ENCODE results near the gene GAL3ST1. TPM values are rescaled to one million over a fixed set of nuclear protein-coding genes. Genes with fewer than 3 reads are reported as not detected.

Gene GAL3ST1
- polyA plus RNA-seq, 1 donor from 2014 or later, result 1.6 TPM

DNA sequence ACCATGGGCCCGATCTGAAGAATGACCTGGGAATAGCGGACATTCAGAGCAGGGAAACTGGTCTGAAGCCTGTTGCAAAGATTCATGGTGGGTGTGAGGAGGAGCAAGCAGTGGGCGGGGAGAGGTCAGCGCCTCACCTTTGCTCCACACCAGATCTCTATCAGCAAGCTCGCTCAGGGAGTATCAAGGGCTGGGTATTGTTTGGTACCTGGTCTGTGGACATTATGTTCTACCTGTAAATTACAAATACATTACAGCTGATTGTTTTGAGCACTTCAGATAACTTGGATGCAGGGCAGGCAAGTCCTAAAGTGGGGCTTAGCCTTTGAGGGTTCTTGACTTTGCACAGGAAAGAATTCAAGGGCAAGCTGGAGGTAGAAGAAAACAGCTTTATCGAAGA is 58.2 kb downstream of the GAL3ST1 start:
- Histone ChIP-seq H3K27me3 (ENCODE audit: insufficient read depth, low read depth, low read length) (no peaks in the 10 kb centered on the region), H3F3A (ENCODE audit: insufficient read depth, low read length, poor library complexity, severe bottlenecking) (no peaks in the 10 kb centered on the region), H3K9me2 (ENCODE audit: insufficient read depth, low read length) (no peaks in the 10 kb centered on the region), H4K20me1 (ENCODE audit: insufficient read depth) (no peaks in the 10 kb centered on the region), H2AFZ (ENCODE audit: low read depth, low read length) (no peak overlapping the region), H3K36me3 (ENCODE audit: insufficient read depth, low read length) (no peaks in the 10 kb centered on the region), H3K9me3 (ENCODE audit: low read length) (no peaks in the 10 kb centered on the region), H3K9ac (ENCODE audit: low read length) (no peak overlapping the region), H3K27ac (ENCODE audit: low read length) (no peak overlapping the region), H3K4me3 (ENCODE audit: low read length) (no peak overlapping the region), H3K79me2 (replicated peaks; ENCODE audit: insufficient read depth, low read length) (no peaks in the 10 kb centered on the region), H3K4me2 (ENCODE audit: low read length) (no peak overlapping the region)
- TF ChIP-seq POLR2AphosphoS5 (IDR thresholded peaks at IDR 0.05), result no peak
- TF ChIP-seq TAF1 (IDR thresholded peaks at IDR 0.05; ENCODE audit: low read depth), result no peak
- TF ChIP-seq CTCF (IDR thresholded peaks at IDR 0.05; ENCODE audit: poor library complexity, severe bottlenecking), result no peak
- TF ChIP-seq EZH2 (IDR thresholded peaks at IDR 0.05; ENCODE audit: borderline replicate concordance, insufficient read depth, low read length, poor library complexity, severe bottlenecking), result no peak
- no peak for TF ChIP-seq RAD21 (conservative IDR thresholded peaks at IDR 0.05)
- TF ChIP-seq, protein P1, sequence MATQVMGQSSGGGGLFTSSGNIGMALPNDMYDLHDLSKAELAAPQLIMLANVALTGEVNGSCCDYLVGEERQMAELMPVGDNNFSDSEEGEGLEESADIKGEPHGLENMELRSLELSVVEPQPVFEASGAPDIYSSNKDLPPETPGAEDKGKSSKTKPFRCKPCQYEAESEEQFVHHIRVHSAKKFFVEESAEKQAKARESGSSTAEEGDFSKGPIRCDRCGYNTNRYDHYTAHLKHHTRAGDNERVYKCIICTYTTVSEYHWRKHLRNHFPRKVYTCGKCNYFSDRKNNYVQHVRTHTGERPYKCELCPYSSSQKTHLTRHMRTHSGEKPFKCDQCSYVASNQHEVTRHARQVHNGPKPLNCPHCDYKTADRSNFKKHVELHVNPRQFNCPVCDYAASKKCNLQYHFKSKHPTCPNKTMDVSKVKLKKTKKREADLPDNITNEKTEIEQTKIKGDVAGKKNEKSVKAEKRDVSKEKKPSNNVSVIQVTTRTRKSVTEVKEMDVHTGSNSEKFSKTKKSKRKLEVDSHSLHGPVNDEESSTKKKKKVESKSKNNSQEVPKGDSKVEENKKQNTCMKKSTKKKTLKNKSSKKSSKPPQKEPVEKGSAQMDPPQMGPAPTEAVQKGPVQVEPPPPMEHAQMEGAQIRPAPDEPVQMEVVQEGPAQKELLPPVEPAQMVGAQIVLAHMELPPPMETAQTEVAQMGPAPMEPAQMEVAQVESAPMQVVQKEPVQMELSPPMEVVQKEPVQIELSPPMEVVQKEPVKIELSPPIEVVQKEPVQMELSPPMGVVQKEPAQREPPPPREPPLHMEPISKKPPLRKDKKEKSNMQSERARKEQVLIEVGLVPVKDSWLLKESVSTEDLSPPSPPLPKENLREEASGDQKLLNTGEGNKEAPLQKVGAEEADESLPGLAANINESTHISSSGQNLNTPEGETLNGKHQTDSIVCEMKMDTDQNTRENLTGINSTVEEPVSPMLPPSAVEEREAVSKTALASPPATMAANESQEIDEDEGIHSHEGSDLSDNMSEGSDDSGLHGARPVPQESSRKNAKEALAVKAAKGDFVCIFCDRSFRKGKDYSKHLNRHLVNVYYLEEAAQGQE (IDR thresholded peaks at IDR 0.05; ENCODE audit: borderline replicate concordance), result no peak
- no peak for TF ChIP-seq SMC3 (conservative IDR thresholded peaks at IDR 0.05; ENCODE audit: poor library complexity)
- no peak for TF ChIP-seq EP300 (conservative IDR thresholded peaks at IDR 0.05; ENCODE audit: poor library complexity, severe bottlenecking)

GRCh38 chr22:30514252-30514651 is 60.2 kb downstream of the GAL3ST1 start:
- no peak overlapping the region for H3K9ac ChIP-seq (ENCODE audit: low read length)
- no peaks in the 10 kb centered on the region for H3F3A ChIP-seq (ENCODE audit: insufficient read depth, low read length, poor library complexity, severe bottlenecking)
- H3K4me3 ChIP-seq (ENCODE audit: low read length), result no peak overlapping the region
- no peaks in the 10 kb centered on the region for H4K20me1 ChIP-seq (ENCODE audit: insufficient read depth)
- H3K79me2 ChIP-seq (replicated peaks; ENCODE audit: insufficient read depth, low read length), result no peaks in the 10 kb centered on the region
- H3K4me2 ChIP-seq (ENCODE audit: low read length), result no peak overlapping the region
- H3K27ac ChIP-seq (ENCODE audit: low read length), result no peak overlapping the region
- no peaks in the 10 kb centered on the region for H3K36me3 ChIP-seq (ENCODE audit: insufficient read depth, low read length)
- H2AFZ ChIP-seq (ENCODE audit: low read depth, low read length), result no peak overlapping the region
- no peak for TF ChIP-seq EZH2 (IDR thresholded peaks at IDR 0.05; ENCODE audit: borderline replicate concordance, insufficient read depth, low read length, poor library complexity, severe bottlenecking)
- TF ChIP-seq, protein P1 (IDR thresholded peaks at IDR 0.05; ENCODE audit: borderline replicate concordance), result no peak
- no peak for TF ChIP-seq TAF1 (IDR thresholded peaks at IDR 0.05; ENCODE audit: low read depth)
- TF ChIP-seq CTCF (IDR thresholded peaks at IDR 0.05; ENCODE audit: poor library complexity, severe bottlenecking), result no peak
- TF ChIP-seq RAD21 (conservative IDR thresholded peaks at IDR 0.05), result no peak
- TF ChIP-seq EP300 (conservative IDR thresholded peaks at IDR 0.05; ENCODE audit: poor library complexity, severe bottlenecking), result no peak
- no peak for TF ChIP-seq POLR2AphosphoS5 (IDR thresholded peaks at IDR 0.05)
- no peak for TF ChIP-seq MXI1 (conservative IDR thresholded peaks at IDR 0.05; ENCODE audit: poor library complexity, severe bottlenecking)
- no peak for TF ChIP-seq SMC3 (conservative IDR thresholded peaks at IDR 0.05; ENCODE audit: poor library complexity)
- no peaks in the 10 kb centered on the region for H3K9me3 ChIP-seq (ENCODE audit: low read length)
- no peaks in the 10 kb centered on the region for H3K9me2 ChIP-seq (ENCODE audit: insufficient read depth, low read length)
- H3K27me3 ChIP-seq (ENCODE audit: insufficient read depth, low read depth, low read length), result no peaks in the 10 kb centered on the region

All from neural cell (in vitro differentiated cells).